Endodermal cell (in vitro differentiated cells): ENCODE data around the gene TAGAP. TPM values are rescaled to one million over a fixed set of nuclear protein-coding genes. Genes with fewer than 3 reads are reported as not detected.

Experiments used
- DNase-seq: peaks from one replicate; pipeline ENCODE4 v3.0.0-alpha.2; 2017
- H3K27ac ChIP-seq: 2 replicates; pipeline ENCODE4 v1.5.1; 2013; ENCODE audit warnings: mild to moderate bottlenecking, low read depth, low read length, moderate library complexity
- H3K27me3 ChIP-seq: 2 replicates; pipeline ENCODE4 v1.6.1; 2013; ENCODE audit warnings: mild to moderate bottlenecking, low read length, moderate library complexity; ENCODE audit not compliant: insufficient read depth, control insufficient read depth, poor library complexity, severe bottlenecking
- H3K36me3 ChIP-seq: 2 replicates; pipeline ENCODE4 v1.7.0; 2013; ENCODE audit warnings: mild to moderate bottlenecking, low read length, moderate library complexity; ENCODE audit not compliant: control insufficient read depth, insufficient read depth
- H3K4me1 ChIP-seq: one replicate; pipeline ENCODE4 v1.7.0; 2013; ENCODE audit warnings: low read length; ENCODE audit not compliant: control insufficient read depth, insufficient read depth
- H3K4me3 ChIP-seq: 2 replicates; pipeline ENCODE4 v1.5.1; 2013; ENCODE audit warnings: mild to moderate bottlenecking, low read length, moderate library complexity
- H3K9ac ChIP-seq: 2 replicates; pipeline ENCODE4 v1.6.1; 2013; ENCODE audit warnings: mild to moderate bottlenecking, low read length, moderate library complexity; ENCODE audit not compliant: poor library complexity, severe bottlenecking; ENCODE audit errors: extremely low read depth
- H3K9me3 ChIP-seq: 2 replicates; pipeline ENCODE4 v1.6.1; 2013; ENCODE audit warnings: mild to moderate bottlenecking, low read length, moderate library complexity; ENCODE audit not compliant: control insufficient read depth
- H3K27ac Mint-ChIP-seq: 2 replicates; pipeline ENCODE4 v1.8.0; 2020; ENCODE audit warnings: mixed read lengths
- H3K27me3 Mint-ChIP-seq: 2 replicates; pipeline ENCODE4 v1.8.0; 2021; ENCODE audit warnings: mild to moderate bottlenecking, mixed read lengths; ENCODE audit not compliant: insufficient read depth
- H3K36me3 Mint-ChIP-seq: 2 replicates; pipeline ENCODE4 v1.8.0; 2020; ENCODE audit warnings: low read depth, mixed read lengths
- H3K4me1 Mint-ChIP-seq: 2 replicates; pipeline ENCODE4 v1.8.0; 2020; ENCODE audit warnings: mixed read lengths
- H3K4me3 Mint-ChIP-seq: 2 replicates; pipeline ENCODE4 v1.8.0; 2020; ENCODE audit warnings: mild to moderate bottlenecking, moderate library complexity, mixed read lengths
- H3K9me3 Mint-ChIP-seq: 2 replicates; pipeline ENCODE4 v1.8.0; 2020; ENCODE audit warnings: mild to moderate bottlenecking, mixed read lengths
- WGBS, 2 experiments: methylation state at CpG; one replicate each; pipeline versions ENCODE4 v1.1.5 to v1.1.7; 2013; ENCODE audit warnings: missing lambda C conversion rate in 2 of 2, mixed read lengths in 1 of 2; ENCODE audit not compliant: insufficient coverage in 1 of 2, insufficient read length in 1 of 2; 5-methylcytosine and 5-hydroxymethylcytosine counted together
- total RNA-seq, 2 donors: library from RNA; stranded (reverse); fragmentation: NEBNext Ultra II Directional in 1 of 2; extraction: Animal tissue kit (Norgen Biotek cat#: 25700) in 1 of 2; gene quantifications; 2 replicates in 1 of 2; 3 replicates in 1 of 2; pipeline ENCODE4 v1.2.1, GENCODE V29; 2021
- TF ChIP-seq, protein P1 (sequence below): fragments of 200-600 bp; sonication (generic); conservative IDR thresholded peaks from 2 replicates; pipeline ENCODE4 v1.5.0; 2021; ENCODE audit warnings: antibody characterized with exemption, mild to moderate bottlenecking

The TAGAP gene
- total RNA-seq, 2 donors from 2014 or later = 0.24 TPM; not detected in 1

DNA sequence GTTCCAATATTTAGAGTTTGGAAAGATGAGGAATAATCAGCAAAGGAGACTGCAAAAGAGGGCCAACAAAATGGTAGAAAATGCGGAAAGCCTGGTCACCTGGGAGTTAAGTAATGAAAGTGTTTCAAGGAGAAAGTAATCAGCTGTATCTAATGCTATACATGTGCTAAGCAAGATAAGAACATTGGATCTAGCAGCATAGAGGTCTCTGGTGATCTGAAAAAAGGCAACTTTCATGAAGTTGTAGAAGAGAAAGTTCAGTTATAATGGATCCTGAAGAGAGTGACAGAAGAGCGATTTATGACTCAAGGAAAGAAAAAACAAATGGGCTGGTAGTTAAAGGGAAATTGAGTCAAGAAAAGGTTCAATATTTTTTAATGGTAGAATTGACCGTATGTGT, 40.2 kb downstream of the TAGAP start:
- no peaks in the 10 kb centered on the region for H3K27me3 Mint-ChIP-seq

GRCh38 chr6:159002432-159003155, 42.2 kb downstream of the TAGAP start:
- Mint-ChIP-seq H3K27me3 (no peaks in the 10 kb centered on the region), H3K4me1 (peaks cover 9% of the 10 kb centered on the region), H3K36me3 (no peaks in the 10 kb centered on the region), H3K4me3 (no peak overlapping the region), H3K9me3 (no peaks in the 10 kb centered on the region), H3K27ac (no peak overlapping the region)
- H3K4me1 ChIP-seq = no peaks in the 10 kb centered on the region
- H3K9ac ChIP-seq = no peak overlapping the region
- TF ChIP-seq, protein P1, sequence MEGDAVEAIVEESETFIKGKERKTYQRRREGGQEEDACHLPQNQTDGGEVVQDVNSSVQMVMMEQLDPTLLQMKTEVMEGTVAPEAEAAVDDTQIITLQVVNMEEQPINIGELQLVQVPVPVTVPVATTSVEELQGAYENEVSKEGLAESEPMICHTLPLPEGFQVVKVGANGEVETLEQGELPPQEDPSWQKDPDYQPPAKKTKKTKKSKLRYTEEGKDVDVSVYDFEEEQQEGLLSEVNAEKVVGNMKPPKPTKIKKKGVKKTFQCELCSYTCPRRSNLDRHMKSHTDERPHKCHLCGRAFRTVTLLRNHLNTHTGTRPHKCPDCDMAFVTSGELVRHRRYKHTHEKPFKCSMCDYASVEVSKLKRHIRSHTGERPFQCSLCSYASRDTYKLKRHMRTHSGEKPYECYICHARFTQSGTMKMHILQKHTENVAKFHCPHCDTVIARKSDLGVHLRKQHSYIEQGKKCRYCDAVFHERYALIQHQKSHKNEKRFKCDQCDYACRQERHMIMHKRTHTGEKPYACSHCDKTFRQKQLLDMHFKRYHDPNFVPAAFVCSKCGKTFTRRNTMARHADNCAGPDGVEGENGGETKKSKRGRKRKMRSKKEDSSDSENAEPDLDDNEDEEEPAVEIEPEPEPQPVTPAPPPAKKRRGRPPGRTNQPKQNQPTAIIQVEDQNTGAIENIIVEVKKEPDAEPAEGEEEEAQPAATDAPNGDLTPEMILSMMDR = no peak
- no peaks in the 10 kb centered on the region for H3K9me3 ChIP-seq
- no peaks in the 10 kb centered on the region for H3K27me3 ChIP-seq
- 93 to 96% methylated on average over 7 to 12 of the region's 12 CpGs for WGBS, 2 experiments
- H3K4me3 ChIP-seq = no peak overlapping the region
- DNase-seq = peak; percentile 56
- H3K36me3 ChIP-seq = peaks cover 3% of the 10 kb centered on the region
- no peak overlapping the region for H3K27ac ChIP-seq

More for the DNA sequence above, 40.2 kb downstream of the TAGAP start:
- H3K4me3 ChIP-seq = no peak overlapping the region
- no peaks in the 10 kb centered on the region for H3K9me3 ChIP-seq
- no peaks in the 10 kb centered on the region for H3K27me3 ChIP-seq
- Mint-ChIP-seq H3K27ac (no peak overlapping the region), H3K36me3 (no peaks in the 10 kb centered on the region), H3K4me1 (peaks cover 9% of the 10 kb centered on the region), H3K9me3 (no peaks in the 10 kb centered on the region), H3K4me3 (no peak overlapping the region)
- peaks cover 3% of the 10 kb centered on the region for H3K36me3 ChIP-seq
- no peak for DNase-seq
- no peak overlapping the region for H3K27ac ChIP-seq
- TF ChIP-seq, protein P1 = no peak
- H3K9ac ChIP-seq = no peak overlapping the region
- WGBS, 2 experiments = 82 to 83% methylated on average over 3 of the region's 3 CpGs
- H3K4me1 ChIP-seq = no peaks in the 10 kb centered on the region

GRCh38 chr6:158999666-159000403, 45.0 kb downstream of the TAGAP start, which contains the start of gene RSPH3:
TSS of gene RSPH3 (minus strand) at chr6:159000202. CDS start at chr6:158999550, 652 bp downstream.
- TF ChIP-seq, protein P1 = peak; percentile 52
- peak within 1 kb of the TSS; percentile 95 for H3K4me3 Mint-ChIP-seq
- Histone ChIP-seq H3K4me1 (no peaks in the 10 kb centered on the region), H3K36me3 (peaks cover 15% of the 10 kb centered on the region), H3K4me3 (peak within 1 kb of the TSS; percentile 95), H3K9me3 (no peaks in the 10 kb centered on the region), H3K9ac (peak within 1 kb of the TSS; percentile 87), H3K27ac (peak within 1 kb of the TSS; percentile 92), H3K27me3 (no peaks in the 10 kb centered on the region)
- peak within 1 kb of the TSS; percentile 97 for H3K27ac Mint-ChIP-seq
- peaks cover 3% of the 10 kb centered on the region for H3K36me3 Mint-ChIP-seq
- DNase-seq = peak; percentile 99
- no peaks in the 10 kb centered on the region for H3K9me3 Mint-ChIP-seq
- peaks cover 11% of the 10 kb centered on the region for H3K4me1 Mint-ChIP-seq
- WGBS, 2 experiments = 0% methylated on average over 16 to 50 of the region's 50 CpGs
- no peaks in the 10 kb centered on the region for H3K27me3 Mint-ChIP-seq
